HepG2 (cell line): Measurements from ENCODE around the gene SLC25A23. TPM values are rescaled to one million over a fixed set of nuclear protein-coding genes. Genes with fewer than 3 reads are reported as not detected.

Experiments
- ATF4 ChIP-seq, 2 experiments: fragments of 450-650 bp in 1 of 2; sonication (generic) in 1 of 2; formaldehyde crosslinking; IDR thresholded peaks; 2 replicates each; pipeline versions ENCODE4 v1.5.0 to v1.8.0; 2020 to 2022; ENCODE audit warnings: mild to moderate bottlenecking in 1 of 2, missing genetic modification reagents in 1 of 2
- ATF7-NPFF ChIP-seq: sonication (generic); formaldehyde crosslinking; IDR thresholded peaks from 2 replicates; pipeline ENCODE4 v1.8.1; 2023; ENCODE audit warnings: mild to moderate bottlenecking, low read depth, missing genetic modification reagents, moderate library complexity
- ELF4 ChIP-seq: sonication (generic); formaldehyde crosslinking; IDR thresholded peaks from 2 replicates; pipeline ENCODE4 v1.5.0; 2020; ENCODE audit warnings: missing genetic modification reagents, mild to moderate bottlenecking, moderate library complexity, borderline replicate concordance
- HDAC2 ChIP-seq: sonication (generic); formaldehyde crosslinking; IDR thresholded peaks from 2 replicates; pipeline ENCODE4 v1.4.0; 2020; ENCODE audit warnings: missing genetic modification reagents
- HNF4A ChIP-seq: sonication (generic); formaldehyde crosslinking; IDR thresholded peaks from 2 replicates; pipeline ENCODE4 v1.4.0; 2020; ENCODE audit warnings: missing genetic modification reagents
- HNRNPLL ChIP-seq: fragments of 200-400 bp; formaldehyde crosslinking; IDR thresholded peaks from 2 replicates; pipeline ENCODE4 v1.6.1; 2017; ENCODE audit warnings: mild to moderate bottlenecking, low read depth, low read length; ENCODE audit not compliant: poor library complexity, severe bottlenecking
- KIAA2018 ChIP-seq: sonication (generic); formaldehyde crosslinking; IDR thresholded peaks from 2 replicates; pipeline ENCODE4 v1.5.0; 2020; ENCODE audit warnings: mild to moderate bottlenecking, missing genetic modification reagents, borderline replicate concordance
- THAP8 ChIP-seq: sonication (generic); formaldehyde crosslinking; IDR thresholded peaks from 2 replicates; pipeline ENCODE4 v1.5.1; 2020; ENCODE audit warnings: missing genetic modification reagents, mild to moderate bottlenecking, borderline replicate concordance
- ZMYM4 ChIP-seq: sonication (generic); formaldehyde crosslinking; IDR thresholded peaks from 2 replicates; pipeline ENCODE4 v1.8.1; 2023; ENCODE audit warnings: mild to moderate bottlenecking, missing genetic modification reagents
- ZNF224 ChIP-seq: sonication (generic); formaldehyde crosslinking; IDR thresholded peaks from 2 replicates; pipeline ENCODE4 v1.5.0; 2020; ENCODE audit warnings: mild to moderate bottlenecking, missing genetic modification reagents
- ZNF282 ChIP-seq: fragments of 450-650 bp; IDR thresholded peaks from 2 replicates; pipeline ENCODE4 v1.6.1; 2018; ENCODE audit not compliant: partially characterized antibody
- ZNF367 ChIP-seq: sonication (generic); formaldehyde crosslinking; IDR thresholded peaks from 2 replicates; pipeline ENCODE4 v1.4.0; 2020; ENCODE audit warnings: missing genetic modification reagents, borderline replicate concordance
- ZNF414 ChIP-seq: sonication (generic); formaldehyde crosslinking; IDR thresholded peaks from 2 replicates; pipeline ENCODE4 v1.5.0; 2020; ENCODE audit warnings: missing genetic modification reagents
- ZNF513 ChIP-seq: sonication (generic); formaldehyde crosslinking; conservative IDR thresholded peaks from 2 replicates; pipeline ENCODE4 v1.5.0; 2020; ENCODE audit warnings: missing genetic modification reagents
- ZNF552 ChIP-seq: sonication (generic); formaldehyde crosslinking; IDR thresholded peaks from 2 replicates; pipeline ENCODE4 v1.9.0; 2022; ENCODE audit warnings: missing genetic modification reagents, mild to moderate bottlenecking, borderline replicate concordance
- ZNF672 ChIP-seq: sonication (generic); formaldehyde crosslinking; IDR thresholded peaks from 2 replicates; pipeline ENCODE4 v1.8.1; 2022; ENCODE audit warnings: missing genetic modification reagents
- ZNF891 ChIP-seq: sonication (generic); formaldehyde crosslinking; IDR thresholded peaks from 2 replicates; pipeline ENCODE4 v1.5.0; 2020; ENCODE audit warnings: mild to moderate bottlenecking, missing genetic modification reagents
- polyA plus RNA-seq, 8 experiments: library from polyadenylated mRNA; depleted of rRNA in 3 of 8; stranded (reverse) in 7 of 8; unstranded in 1 of 8; fragments of >200 nt; fragmentation: Illumina TruSeq in 4 of 8; extraction: Trizol in 4 of 8; gene quantifications; 2 replicates each; pipeline versions ENCODE4 v1.2.1 to v1.2.3, GENCODE V29; 2011 to 2016; ENCODE audit warnings: low read depth in 4 of 8, missing spikeins in 1 of 8, mixed read lengths in 1 of 8; ENCODE audit not compliant: insufficient read depth in 1 of 8
- total RNA-seq, 5 experiments: library from RNA; depleted of rRNA; stranded (reverse); fragments of >200 nt; fragmentation: Illumina TruSeq; extraction: Trizol; gene quantifications; 2 replicates each; pipeline ENCODE4 v1.2.3, GENCODE V29; 2016; ENCODE audit warnings: low read depth in 1 of 5

The SLC25A23 gene
- total and polyA plus RNA-seq, 2 of the 13 experiments (the other 11 are each of a cell fraction or from before 2014, with no cell fraction given) = 12.4 to 15.2 TPM

GRCh38 chr19:6424195-6424938 is 35.2 kb downstream of the SLC25A23 start, which contains the start of gene KHSRP (continued):
- no peak for TF ChIP-seq KIAA2018 (CRISPR knock-in tag)
- TF ChIP-seq ZNF367 = no peak
- TF ChIP-seq ATF4 (CRISPR knock-in tag; IDR thresholded peaks at IDR 0.05) = no peak
- no peak for TF ChIP-seq ZNF282
- no peak for TF ChIP-seq HDAC2 (CRISPR knock-in tag)
- TF ChIP-seq ZNF224 (CRISPR knock-in tag) = no peak
- TF ChIP-seq ZMYM4 (CRISPR knock-in tag) = no peak; the same call in 1 of the 2 replicates
- TF ChIP-seq HNRNPLL = peak; percentile 15
- no peak for TF ChIP-seq THAP8 (CRISPR knock-in tag)
- no peak for TF ChIP-seq ZNF891 (CRISPR knock-in tag)
- TF ChIP-seq ZNF552 = no peak
- no peak for TF ChIP-seq ZNF414 (CRISPR knock-in tag)
- no peak for TF ChIP-seq ZNF672 (CRISPR knock-in tag)
- TF ChIP-seq ATF7-NPFF (CRISPR knock-in tag) = no peak
- TF ChIP-seq HNF4A (CRISPR knock-in tag) = no peak
- TF ChIP-seq ELF4 = no peak
- TF ChIP-seq ZNF513 (CRISPR knock-in tag) = no peak
